Measurements from ENCODE around the gene TNFRSF14. TPM values are rescaled to one million over a fixed set of nuclear protein-coding genes. Genes with fewer than 3 reads are reported as not detected.

Gene TNFRSF14
- total RNA-seq, 1 donor from 2014 or later: 6.5 TPM

- H3K4me3 Mint-ChIP-seq (ENCODE audit: unreplicated experiment): no peak overlapping the region
- H3K4me1 Mint-ChIP-seq (ENCODE audit: unreplicated experiment): peaks cover under 1% of the 10 kb centered on the region
- no peaks in the 10 kb centered on the region for H3K9me3 Mint-ChIP-seq (ENCODE audit: unreplicated experiment)
- peaks cover 21% of the 10 kb centered on the region for H3K27me3 Mint-ChIP-seq (ENCODE audit: unreplicated experiment)
- DNase-seq (ENCODE audit: extremely low spot score, unreplicated experiment): no peak
- H3K36me3 Mint-ChIP-seq (ENCODE audit: unreplicated experiment): no peaks in the 10 kb centered on the region
- no peak overlapping the region for H3K27ac Mint-ChIP-seq (ENCODE audit: unreplicated experiment)
- TF ChIP-seq CTCF (IDR thresholded peaks at IDR 0.05): no peak
Measured at GRCh38 chr1:2604844-2605508, 48.8 kb downstream of the TNFRSF14 start.

- DNase-seq (ENCODE audit: extremely low spot score, unreplicated experiment): no peak
- no peaks in the 10 kb centered on the region for H3K9me3 Mint-ChIP-seq (ENCODE audit: unreplicated experiment)
- no peak overlapping the region for H3K4me3 Mint-ChIP-seq (ENCODE audit: unreplicated experiment)
- TF ChIP-seq CTCF (IDR thresholded peaks at IDR 0.05): no peak
- H3K27me3 Mint-ChIP-seq (ENCODE audit: unreplicated experiment): peaks cover 18% of the 10 kb centered on the region
- no peak overlapping the region for H3K27ac Mint-ChIP-seq (ENCODE audit: unreplicated experiment)
- H3K36me3 Mint-ChIP-seq (ENCODE audit: unreplicated experiment): no peaks in the 10 kb centered on the region
- peaks cover 8% of the 10 kb centered on the region for H3K4me1 Mint-ChIP-seq (ENCODE audit: unreplicated experiment)
Measured at GRCh38 chr1:2605509-2606395, 49.6 kb downstream of the TNFRSF14 start.

GRCh38 chr1:2606396-2606880 lies 50.3 kb downstream of the TNFRSF14 start:
- no peak for TF ChIP-seq CTCF (IDR thresholded peaks at IDR 0.05)
- H3K27ac Mint-ChIP-seq (ENCODE audit: unreplicated experiment): no peak overlapping the region
- H3K4me3 Mint-ChIP-seq (ENCODE audit: unreplicated experiment): no peak overlapping the region
- peaks cover 12% of the 10 kb centered on the region for H3K27me3 Mint-ChIP-seq (ENCODE audit: unreplicated experiment)
- peaks cover 9% of the 10 kb centered on the region for H3K4me1 Mint-ChIP-seq (ENCODE audit: unreplicated experiment)
- DNase-seq (ENCODE audit: extremely low spot score, unreplicated experiment): no peak
- no peaks in the 10 kb centered on the region for H3K36me3 Mint-ChIP-seq (ENCODE audit: unreplicated experiment)
- H3K9me3 Mint-ChIP-seq (ENCODE audit: unreplicated experiment): no peaks in the 10 kb centered on the region

GRCh38 chr1:2606881-2607621 lies 50.9 kb downstream of the TNFRSF14 start:
- Mint-ChIP-seq H3K27me3 (ENCODE audit: unreplicated experiment) (peaks cover 7% of the 10 kb centered on the region), H3K36me3 (ENCODE audit: unreplicated experiment) (no peaks in the 10 kb centered on the region), H3K4me1 (ENCODE audit: unreplicated experiment) (peaks cover 9% of the 10 kb centered on the region), H3K9me3 (ENCODE audit: unreplicated experiment) (no peaks in the 10 kb centered on the region), H3K4me3 (ENCODE audit: unreplicated experiment) (no peak overlapping the region), H3K27ac (ENCODE audit: unreplicated experiment) (no peak overlapping the region)
- no peak for TF ChIP-seq CTCF (IDR thresholded peaks at IDR 0.05)
- DNase-seq (ENCODE audit: extremely low spot score, unreplicated experiment): no peak
